DMS79 (cell line): Measurements from ENCODE around the gene DMXL1.

Experiments
- DNase-seq: peaks from one replicate; lab custom pipeline; 2025; lab: John Stamatoyannopoulos, UW

The DMXL1 gene

GRCh38 chr5:119290607-119291006 lies 219.7 kb downstream of the DMXL1 start:
- no peak for DNase-seq

GRCh38 chr5:119291056-119291455 lies 220.2 kb downstream of the DMXL1 start:
- DNase-seq, result no peak

DNA sequence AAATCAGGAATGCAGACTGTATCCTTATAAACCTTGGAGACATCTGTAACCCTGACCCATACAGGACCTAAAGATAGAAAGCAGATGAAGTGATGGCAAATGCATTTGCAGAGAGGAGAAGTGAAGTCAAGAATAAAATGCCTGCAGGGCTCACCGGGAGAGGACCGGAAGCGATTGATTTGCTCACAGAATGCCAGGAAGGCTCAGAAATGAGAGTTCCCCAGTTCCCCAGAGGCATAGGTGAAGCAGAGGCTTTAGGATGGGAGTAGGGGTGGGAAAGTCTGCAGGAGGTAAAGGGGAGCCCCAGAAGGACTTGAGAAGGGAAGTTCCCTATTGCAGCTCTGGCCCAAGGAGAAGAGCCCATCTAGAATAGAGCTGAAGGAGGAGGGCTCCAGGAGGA lies 221.0 kb downstream of the DMXL1 start:
- no peak for DNase-seq

GRCh38 chr5:119292701-119293515 lies 222.0 kb downstream of the DMXL1 start:
- DNase-seq, result no peak

GRCh38 chr5:119293516-119293829 lies 222.6 kb downstream of the DMXL1 start:
- no peak for DNase-seq
